ENCODE results near the gene FAM78B.

FAM78B gene

GRCh38 chr1:166117776-166118175 is 49.0 kb downstream of the FAM78B start:
- no peak for DNase-seq (ENCODE audit: low read depth)

- no peak for DNase-seq (ENCODE audit: low read depth)
These were observed 50.8 kb downstream of the FAM78B start for GRCh38 chr1:166116026-166116425.

GRCh38 chr1:166114419-166114818 is 52.4 kb downstream of the FAM78B start:
- DNase-seq (ENCODE audit: low read depth), result no peak

GRCh38 chr1:166113630-166114029 is 53.2 kb downstream of the FAM78B start:
- DNase-seq (ENCODE audit: low read depth), result no peak

- DNase-seq (ENCODE audit: low read depth), result no peak
These were observed 53.8 kb downstream of the FAM78B start for GRCh38 chr1:166113031-166113430.

GRCh38 chr1:166112425-166112824 is 54.4 kb downstream of the FAM78B start:
- no peak for DNase-seq (ENCODE audit: low read depth)

GRCh38 chr1:166111430-166111829 is 55.4 kb downstream of the FAM78B start:
- no peak for DNase-seq (ENCODE audit: low read depth)

GRCh38 chr1:166090244-166090643 is 76.6 kb downstream of the FAM78B start:
- DNase-seq (ENCODE audit: low read depth), result no peak

GRCh38 chr1:166089804-166090203 is 77.0 kb downstream of the FAM78B start:
- DNase-seq (ENCODE audit: low read depth), result no peak

- DNase-seq (ENCODE audit: low read depth), result no peak
These were observed 78.2 kb downstream of the FAM78B start for GRCh38 chr1:166088572-166088955.

GRCh38 chr1:166087734-166088571 is 78.8 kb downstream of the FAM78B start:
- DNase-seq (ENCODE audit: low read depth), result no peak

GRCh38 chr1:166086113-166086883 is 80.5 kb downstream of the FAM78B start:
- no peak for DNase-seq (ENCODE audit: low read depth)

GRCh38 chr1:166084613-166085012 is 82.2 kb downstream of the FAM78B start:
- DNase-seq (ENCODE audit: low read depth), result no peak

- DNase-seq (ENCODE audit: low read depth), result no peak
These were observed 82.9 kb downstream of the FAM78B start for GRCh38 chr1:166083887-166084286.

GRCh38 chr1:166082601-166083000 is 84.2 kb downstream of the FAM78B start:
- DNase-seq (ENCODE audit: low read depth), result no peak

GRCh38 chr1:166080967-166081870 is 85.6 kb downstream of the FAM78B start:
- DNase-seq (ENCODE audit: low read depth), result no peak

- DNase-seq (ENCODE audit: low read depth), result no peak
These were observed 86.4 kb downstream of the FAM78B start for GRCh38 chr1:166080277-166080966.

GRCh38 chr1:166079276-166079675 is 87.5 kb downstream of the FAM78B start:
- no peak for DNase-seq (ENCODE audit: low read depth)

GRCh38 chr1:166073489-166073888 is 93.3 kb downstream of the FAM78B start:
- DNase-seq (ENCODE audit: low read depth), result no peak

- DNase-seq (ENCODE audit: low read depth), result no peak
These were observed 97.4 kb downstream of the FAM78B start for GRCh38 chr1:166069390-166069789.

GRCh38 chr1:166066107-166066506 is 100.7 kb downstream of the FAM78B start:
- no peak for DNase-seq (ENCODE audit: low read depth)

GRCh38 chr1:166064951-166065350 is 101.8 kb downstream of the FAM78B start:
- no peak for DNase-seq (ENCODE audit: low read depth)

Measured in stimulated activated CD8-positive, alpha-beta memory T cell treated with anti-CD3 and anti-CD28 coated beads, Interleukin-15, amount 100 ng/mL, for 24 hours (primary cell).